ENCODE measurements around the gene CLSTN3. TPM values are rescaled to one million over a fixed set of nuclear protein-coding genes. Genes with fewer than 3 reads are reported as not detected.

CLSTN3 gene
- total RNA-seq, 1 donor from 2014 or later: 46.2 TPM

DNA sequence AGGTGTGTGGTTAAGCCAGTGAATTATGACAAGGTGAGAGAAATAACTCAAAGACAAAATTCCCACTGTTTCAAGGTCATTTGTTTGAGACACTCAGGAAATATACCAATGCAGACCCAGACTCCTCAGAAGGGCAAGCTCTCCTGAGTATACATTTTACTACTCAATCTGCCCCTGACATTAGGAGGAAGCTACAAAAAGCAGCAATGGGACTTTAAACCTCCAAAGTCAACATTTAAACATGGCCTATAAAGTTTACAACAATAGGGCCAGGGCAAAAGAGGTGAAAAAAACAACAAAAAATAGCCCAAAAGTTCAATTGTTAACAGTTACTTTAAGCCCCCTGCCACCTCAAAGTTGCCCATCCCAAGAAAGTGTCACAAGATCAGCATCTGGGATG, 39.8 kb downstream of the CLSTN3 start:
- H3K4me3 ChIP-seq: no peak overlapping the region
- no peak overlapping the region for H3K27ac ChIP-seq
- H3K27me3 ChIP-seq: no peaks in the 10 kb centered on the region
- TF ChIP-seq, protein P1, sequence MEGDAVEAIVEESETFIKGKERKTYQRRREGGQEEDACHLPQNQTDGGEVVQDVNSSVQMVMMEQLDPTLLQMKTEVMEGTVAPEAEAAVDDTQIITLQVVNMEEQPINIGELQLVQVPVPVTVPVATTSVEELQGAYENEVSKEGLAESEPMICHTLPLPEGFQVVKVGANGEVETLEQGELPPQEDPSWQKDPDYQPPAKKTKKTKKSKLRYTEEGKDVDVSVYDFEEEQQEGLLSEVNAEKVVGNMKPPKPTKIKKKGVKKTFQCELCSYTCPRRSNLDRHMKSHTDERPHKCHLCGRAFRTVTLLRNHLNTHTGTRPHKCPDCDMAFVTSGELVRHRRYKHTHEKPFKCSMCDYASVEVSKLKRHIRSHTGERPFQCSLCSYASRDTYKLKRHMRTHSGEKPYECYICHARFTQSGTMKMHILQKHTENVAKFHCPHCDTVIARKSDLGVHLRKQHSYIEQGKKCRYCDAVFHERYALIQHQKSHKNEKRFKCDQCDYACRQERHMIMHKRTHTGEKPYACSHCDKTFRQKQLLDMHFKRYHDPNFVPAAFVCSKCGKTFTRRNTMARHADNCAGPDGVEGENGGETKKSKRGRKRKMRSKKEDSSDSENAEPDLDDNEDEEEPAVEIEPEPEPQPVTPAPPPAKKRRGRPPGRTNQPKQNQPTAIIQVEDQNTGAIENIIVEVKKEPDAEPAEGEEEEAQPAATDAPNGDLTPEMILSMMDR (IDR thresholded peaks at IDR 0.05): no peak
- TF ChIP-seq POLR2A (IDR thresholded peaks at IDR 0.05) (no peak), POLR2AphosphoS5 (IDR thresholded peaks at IDR 0.05; ENCODE audit: insufficient read depth in 1 of 2, low read depth in 1 of 2) (no peak)
- H3K9me3 ChIP-seq: no peaks in the 10 kb centered on the region
- no peak for DNase-seq (ENCODE audit: extremely low spot score in 2 of 2)
- intact Hi-C loops (cut with DNase I): no loop called here
- no peaks in the 10 kb centered on the region for H3K36me3 ChIP-seq
- no peaks in the 10 kb centered on the region for H3K4me1 ChIP-seq

DNA sequence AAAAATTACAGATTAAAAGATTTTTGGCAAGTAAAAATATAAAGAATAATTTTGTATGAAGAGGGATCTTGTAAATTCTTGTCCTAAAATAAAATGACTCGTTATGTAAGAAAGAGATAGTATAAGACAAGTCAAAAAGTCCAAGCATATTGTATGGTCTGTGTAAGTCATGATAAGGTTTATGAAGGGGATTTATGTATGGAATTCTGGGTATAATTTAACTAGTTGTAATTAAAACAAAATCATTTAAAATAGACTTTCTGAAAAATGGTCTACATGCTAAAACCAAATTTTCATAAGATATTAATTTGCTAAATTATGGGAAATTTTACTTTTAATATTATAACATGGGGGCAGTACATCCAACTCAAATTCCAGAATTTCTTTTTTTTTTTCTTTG, 41.7 kb downstream of the CLSTN3 start:
- TF ChIP-seq, protein P1 (IDR thresholded peaks at IDR 0.05): no peak
- TF ChIP-seq POLR2AphosphoS5 (IDR thresholded peaks at IDR 0.05; ENCODE audit: insufficient read depth in 1 of 2, low read depth in 1 of 2) (no peak), POLR2A (IDR thresholded peaks at IDR 0.05) (no peak)
- Histone ChIP-seq H3K27me3 (no peaks in the 10 kb centered on the region), H3K4me1 (no peaks in the 10 kb centered on the region), H3K27ac (no peak overlapping the region), H3K36me3 (no peaks in the 10 kb centered on the region), H3K9me3 (no peaks in the 10 kb centered on the region), H3K4me3 (no peak overlapping the region)
- DNase-seq (ENCODE audit: extremely low spot score in 2 of 2): no peak
- intact Hi-C loops (cut with DNase I): no loop called here

DNA sequence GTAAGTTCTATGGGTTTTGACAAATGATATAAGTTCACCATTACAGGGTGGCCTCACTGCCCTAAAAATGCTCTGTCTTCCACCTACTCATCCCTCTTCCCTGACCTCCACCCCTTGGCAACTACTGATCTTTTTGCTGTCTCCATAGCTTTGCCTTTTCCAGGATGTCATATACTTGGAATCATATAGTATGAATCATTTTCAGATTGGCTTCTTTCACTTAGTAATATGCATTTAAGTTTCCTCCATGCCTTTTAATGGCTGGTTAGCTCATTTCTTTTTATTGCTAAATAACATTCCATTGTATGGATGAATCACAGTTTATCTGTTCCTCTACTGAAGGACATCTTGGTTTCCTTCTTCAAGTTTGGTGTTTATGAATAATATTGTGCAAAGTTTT, 45.3 kb downstream of the CLSTN3 start:
- no peaks in the 10 kb centered on the region for H3K36me3 ChIP-seq
- no peak for DNase-seq (ENCODE audit: extremely low spot score in 2 of 2)
- intact Hi-C loops (cut with DNase I): no loop called here
- no peaks in the 10 kb centered on the region for H3K4me1 ChIP-seq
- H3K9me3 ChIP-seq: no peaks in the 10 kb centered on the region
- no peak overlapping the region for H3K4me3 ChIP-seq
- no peaks in the 10 kb centered on the region for H3K27me3 ChIP-seq
- no peak overlapping the region for H3K27ac ChIP-seq
- TF ChIP-seq POLR2AphosphoS5 (IDR thresholded peaks at IDR 0.05; ENCODE audit: insufficient read depth in 1 of 2, low read depth in 1 of 2): no peak

DNA sequence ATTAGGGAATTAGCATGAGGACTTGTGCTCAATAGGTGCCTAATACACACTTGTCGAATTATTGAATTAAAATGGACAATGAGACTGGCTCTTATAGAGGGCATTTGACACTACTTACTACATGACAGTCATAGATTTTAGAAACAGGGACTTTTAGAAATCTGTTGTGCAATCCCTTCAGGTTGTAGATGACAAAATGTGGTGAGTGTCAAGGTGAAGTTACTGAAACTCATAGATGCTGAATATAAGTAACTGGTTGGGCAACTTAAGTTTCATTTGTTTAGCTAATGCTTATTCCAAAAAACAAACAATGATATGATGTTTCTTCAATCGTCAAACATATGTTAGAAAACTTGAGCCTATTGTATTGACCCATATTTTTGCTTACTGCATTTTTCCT, 46.4 kb downstream of the CLSTN3 start:
- intact Hi-C loops (cut with DNase I): no loop called here

DNA sequence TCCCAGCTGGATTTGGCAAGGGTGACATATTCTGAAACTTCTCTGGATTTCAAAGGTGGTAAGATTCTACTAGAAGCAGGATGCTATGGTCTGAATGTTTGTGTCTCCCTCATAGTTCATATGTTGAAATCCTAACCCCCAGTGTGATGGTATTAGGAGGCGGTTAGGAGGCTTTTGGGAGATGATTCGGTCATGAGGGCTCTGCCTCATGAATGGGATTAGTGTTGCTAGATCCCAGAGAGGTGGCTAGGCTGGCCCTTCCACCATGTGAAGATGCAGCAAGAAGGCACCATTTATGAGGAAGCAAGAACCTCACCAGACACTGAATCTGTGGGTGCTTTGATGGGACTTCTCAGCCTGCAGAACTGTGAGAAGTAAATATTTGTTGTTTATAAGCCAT, 48.3 kb downstream of the CLSTN3 start:
- no peaks in the 10 kb centered on the region for H3K36me3 ChIP-seq
- TF ChIP-seq POLR2A (IDR thresholded peaks at IDR 0.05) (no peak), POLR2AphosphoS5 (IDR thresholded peaks at IDR 0.05; ENCODE audit: insufficient read depth in 1 of 2, low read depth in 1 of 2) (no peak)
- TF ChIP-seq, protein P1 (IDR thresholded peaks at IDR 0.05): no peak
- DNase-seq (ENCODE audit: extremely low spot score in 2 of 2): no peak

More for the DNA sequence above, 46.4 kb downstream of the CLSTN3 start:
- H3K4me3 ChIP-seq: no peak overlapping the region
- no peaks in the 10 kb centered on the region for H3K36me3 ChIP-seq
- no peak overlapping the region for H3K27ac ChIP-seq
- TF ChIP-seq POLR2A (IDR thresholded peaks at IDR 0.05): no peak
- TF ChIP-seq POLR2AphosphoS5 (IDR thresholded peaks at IDR 0.05; ENCODE audit: insufficient read depth in 1 of 2, low read depth in 1 of 2): no peak
- TF ChIP-seq, protein P1 (IDR thresholded peaks at IDR 0.05): no peak
- no peaks in the 10 kb centered on the region for H3K27me3 ChIP-seq
- no peak for DNase-seq (ENCODE audit: extremely low spot score in 2 of 2)
- no peaks in the 10 kb centered on the region for H3K4me1 ChIP-seq
- no peaks in the 10 kb centered on the region for H3K9me3 ChIP-seq

More for the DNA sequence above, 48.3 kb downstream of the CLSTN3 start:
- no peak overlapping the region for H3K4me3 ChIP-seq
- H3K27me3 ChIP-seq: no peaks in the 10 kb centered on the region
- H3K4me1 ChIP-seq: no peaks in the 10 kb centered on the region
- H3K27ac ChIP-seq: no peak overlapping the region
- no peaks in the 10 kb centered on the region for H3K9me3 ChIP-seq
- intact Hi-C loops (cut with DNase I): no loop called here
